Esophagus squamous epithelium (tissue), 5 donors: ENCODE measurements around the gene KSR1. TPM values are rescaled to one million over a fixed set of nuclear protein-coding genes. Genes with fewer than 3 reads are reported as not detected.
"Not testable (repeated sequence)": the region's sequence is repeated elsewhere in the genome, so short reads cannot be mapped to it uniquely, and the experiment has no call there.

Experiments
- DNase-seq: peaks from one replicate; lab custom pipeline; 2025; lab: John Stamatoyannopoulos, UW
- H3K27ac ChIP-seq, 4 donors: fragments of 200-600 bp; sonication (generic); one replicate each; pipeline ENCODE4 v1.5.1; 2016 to 2019; ENCODE audit warnings: mild to moderate bottlenecking in 1 of 4
- H3K27me3 ChIP-seq, 4 donors: fragments of 200-600 bp; sonication (generic); 1 replicate in 3 of 4; 2 replicates in 1 of 4; pipeline versions ENCODE4 v1.5.1 to v1.6.0; 2017 to 2021; ENCODE audit warnings: antibody characterized with exemption in 1 of 4
- H3K36me3 ChIP-seq, 3 donors: fragments of 200-600 bp; sonication (generic); one replicate each; pipeline ENCODE4 v1.5.1; 2016 to 2019
- H3K4me1 ChIP-seq, 3 donors: fragments of 200-600 bp; sonication (generic); one replicate each; pipeline ENCODE4 v1.5.1; 2017 to 2019
- H3K4me3 ChIP-seq, 4 donors: fragments of 200-600 bp; sonication (generic); 1 replicate in 3 of 4; 2 replicates in 1 of 4; pipeline ENCODE4 v1.5.1; 2016 to 2019; ENCODE audit warnings: mild to moderate bottlenecking in 2 of 4, moderate library complexity in 1 of 4
- H3K9me3 ChIP-seq, 3 donors: fragments of 200-600 bp; sonication (generic); one replicate each; pipeline ENCODE4 v1.5.1; 2016 to 2019
- POLR2A ChIP-seq, 4 donors: fragments of 450-650 bp; IDR thresholded peaks; one replicate each; pipeline ENCODE4 v1.6.1; 2017; ENCODE audit warnings: antibody characterized with exemption in 4 of 4, mild to moderate bottlenecking in 4 of 4, moderate library complexity in 3 of 4
- WGBS, 2 donors: methylation state at CpG; one replicate each; pipeline ENCODE4 v1.1.5; 2018; 5-methylcytosine and 5-hydroxymethylcytosine counted together
- intact Hi-C: fragments of 100-400 bp; cut with DNase I; formaldehyde crosslinking; loops from one replicate; pipeline ENCODE4 v1.15.0; 2022
- total RNA-seq, 4 donors: library from RNA; depleted of rRNA; stranded (reverse); fragments of >200 nt; gene quantifications; one replicate each; pipeline ENCODE4 v1.1.0, GENCODE V29; 2016
- TF ChIP-seq, protein P1 (sequence below), 6 experiments: fragments of 450-650 bp in 4 of 6; fragments of 200-600 bp in 2 of 6; sonication (generic) in 2 of 6; IDR thresholded peaks; one replicate each; pipeline ENCODE4 v1.5.1; 2016 to 2019; ENCODE audit warnings: antibody characterized with exemption in 6 of 6, mild to moderate bottlenecking in 4 of 6, moderate library complexity in 4 of 6
- donor health status: DM: yes; HTN: yes; CAD: no.

KSR1 gene
- total RNA-seq, 4 donors from 2014 or later, result 22.3 to 32.4 (median 31.0) TPM

DNA sequence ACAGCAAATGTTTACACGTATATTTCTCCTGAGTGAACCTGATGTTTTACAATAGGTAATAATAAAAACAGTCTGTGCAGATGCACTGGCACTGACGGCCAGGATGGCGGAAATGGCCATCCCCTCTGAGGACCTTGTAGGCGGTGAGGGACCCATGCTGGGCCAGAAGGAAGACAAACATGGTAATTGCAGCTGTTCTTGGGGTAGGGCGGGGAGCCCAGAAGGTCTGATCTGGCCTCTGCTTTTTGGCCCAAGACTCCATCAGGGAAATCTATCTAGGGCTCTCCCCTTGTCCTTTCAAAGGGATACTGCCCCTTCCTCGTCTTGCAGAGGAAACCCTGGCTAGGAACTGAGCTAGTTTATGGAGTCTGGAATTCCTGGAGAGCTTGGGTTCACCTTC lies 167.4 kb downstream of the KSR1 start:
- no peak for DNase-seq
- no peak for TF ChIP-seq POLR2A (IDR thresholded peaks at IDR 0.05)
- TF ChIP-seq, protein P1, sequence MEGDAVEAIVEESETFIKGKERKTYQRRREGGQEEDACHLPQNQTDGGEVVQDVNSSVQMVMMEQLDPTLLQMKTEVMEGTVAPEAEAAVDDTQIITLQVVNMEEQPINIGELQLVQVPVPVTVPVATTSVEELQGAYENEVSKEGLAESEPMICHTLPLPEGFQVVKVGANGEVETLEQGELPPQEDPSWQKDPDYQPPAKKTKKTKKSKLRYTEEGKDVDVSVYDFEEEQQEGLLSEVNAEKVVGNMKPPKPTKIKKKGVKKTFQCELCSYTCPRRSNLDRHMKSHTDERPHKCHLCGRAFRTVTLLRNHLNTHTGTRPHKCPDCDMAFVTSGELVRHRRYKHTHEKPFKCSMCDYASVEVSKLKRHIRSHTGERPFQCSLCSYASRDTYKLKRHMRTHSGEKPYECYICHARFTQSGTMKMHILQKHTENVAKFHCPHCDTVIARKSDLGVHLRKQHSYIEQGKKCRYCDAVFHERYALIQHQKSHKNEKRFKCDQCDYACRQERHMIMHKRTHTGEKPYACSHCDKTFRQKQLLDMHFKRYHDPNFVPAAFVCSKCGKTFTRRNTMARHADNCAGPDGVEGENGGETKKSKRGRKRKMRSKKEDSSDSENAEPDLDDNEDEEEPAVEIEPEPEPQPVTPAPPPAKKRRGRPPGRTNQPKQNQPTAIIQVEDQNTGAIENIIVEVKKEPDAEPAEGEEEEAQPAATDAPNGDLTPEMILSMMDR (IDR thresholded peaks at IDR 0.05), result no peak
- no peaks in the 10 kb centered on the region for H3K9me3 ChIP-seq
- peaks cover 0 to 13% (median 4%) of the 10 kb centered on the region in 3 donors for H3K4me1 ChIP-seq
- intact Hi-C loops, result no loop called here
- no peak overlapping the region for H3K27ac ChIP-seq
- 90 to 94% methylated on average over 6 of the region's 6 CpGs for WGBS, 2 donors
- peaks cover 3 to 92% (median 23%) of the 10 kb centered on the region in 3 donors for H3K36me3 ChIP-seq
- H3K27me3 ChIP-seq, result no peaks in the 10 kb centered on the region
- H3K4me3 ChIP-seq, result no peak overlapping the region

DNA sequence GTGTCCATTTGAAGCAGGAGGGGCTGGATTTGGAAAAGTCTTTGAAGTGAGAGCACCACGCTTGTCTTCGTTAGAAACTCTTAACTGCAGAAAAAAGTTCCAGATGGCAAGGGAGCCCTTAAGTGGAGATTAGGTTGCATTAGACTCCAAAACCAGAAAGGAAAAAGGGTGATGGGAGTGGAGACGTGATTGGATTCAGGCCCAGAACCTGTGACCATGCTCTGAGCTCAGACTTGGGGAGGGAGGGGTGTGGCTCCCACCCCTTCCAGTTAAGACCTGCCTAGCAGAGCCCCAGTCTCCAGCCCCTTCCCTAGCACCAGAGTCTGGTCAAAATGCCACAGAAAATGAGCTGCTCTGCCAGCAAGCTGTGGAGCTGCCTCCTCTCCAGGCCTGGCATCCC lies 168.3 kb downstream of the KSR1 start:
- H3K36me3 ChIP-seq, result peaks cover 3 to 83% (median 23%) of the 10 kb centered on the region in 3 donors
- H3K4me3 ChIP-seq, result no peak overlapping the region
- no peaks in the 10 kb centered on the region for H3K27me3 ChIP-seq
- H3K4me1 ChIP-seq, result peaks cover 0 to 13% (median 4%) of the 10 kb centered on the region in 3 donors
- no peak for DNase-seq
- H3K27ac ChIP-seq, result no peak overlapping the region
- 67 to 84% methylated on average over 1 to 3 of the region's 3 CpGs for WGBS, 2 donors
- TF ChIP-seq POLR2A (IDR thresholded peaks at IDR 0.05), result no peak
- TF ChIP-seq, protein P1 (IDR thresholded peaks at IDR 0.05), result no peak
- no peaks in the 10 kb centered on the region for H3K9me3 ChIP-seq
- intact Hi-C loops, result no loop called here

DNA sequence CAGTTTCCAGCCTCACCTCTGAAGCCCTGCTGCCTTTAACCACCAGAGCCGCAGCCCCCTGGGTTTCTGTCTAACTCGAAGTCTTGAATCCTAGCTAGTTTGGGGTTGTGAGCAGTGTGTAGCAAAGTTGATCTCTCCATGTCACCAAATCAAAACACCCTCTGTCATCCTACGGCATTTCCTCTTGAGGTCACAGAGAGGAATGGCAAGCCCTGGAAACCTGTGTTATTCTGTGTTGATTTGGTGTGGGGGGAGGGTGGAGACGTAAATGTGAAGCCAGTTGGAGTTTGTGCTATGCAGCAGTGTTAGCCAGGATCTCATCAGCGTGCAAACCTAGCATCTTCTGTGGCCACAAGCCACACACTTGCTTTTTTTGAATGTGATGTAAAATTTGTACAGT lies 169.6 kb downstream of the KSR1 start:
- no peak for DNase-seq
- no peaks in the 10 kb centered on the region for H3K9me3 ChIP-seq
- intact Hi-C loops, result no loop called here
- TF ChIP-seq POLR2A (IDR thresholded peaks at IDR 0.05), result no peak
- TF ChIP-seq, protein P1 (IDR thresholded peaks at IDR 0.05), result no peak
- H3K4me3 ChIP-seq, result no peak overlapping the region
- no peaks in the 10 kb centered on the region for H3K27me3 ChIP-seq
- WGBS, 2 donors, result 82 to 91% methylated on average over 4 to 5 of the region's 5 CpGs
- H3K36me3 ChIP-seq, result peaks cover 3 to 70% (median 13%) of the 10 kb centered on the region in 3 donors
- no peak overlapping the region for H3K27ac ChIP-seq
- peaks cover 0 to 19% (median 7%) of the 10 kb centered on the region in 3 donors for H3K4me1 ChIP-seq

DNA sequence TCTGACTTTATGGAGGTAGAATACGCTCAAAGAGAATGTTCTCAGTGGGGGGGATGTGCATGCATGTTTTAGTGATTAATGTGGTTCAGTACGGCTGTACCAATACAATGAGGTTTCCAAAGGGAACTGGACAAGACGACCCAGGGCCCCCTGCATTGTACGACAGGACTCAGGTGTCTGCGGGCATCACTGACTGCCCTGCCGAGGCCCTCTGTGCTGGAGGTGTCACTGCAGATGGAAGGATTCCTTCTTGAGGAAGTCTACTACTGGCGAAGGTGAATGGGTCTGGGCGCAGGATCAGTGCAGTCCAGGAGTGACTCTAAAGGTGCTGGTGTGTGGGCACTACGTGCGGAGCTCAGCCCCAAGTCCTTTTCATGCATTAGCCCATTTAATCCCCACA lies 171.3 kb downstream of the KSR1 start:
- Histone ChIP-seq H3K4me3 (no peak overlapping the region), H3K4me1 (peaks cover 13 to 24% (median 18%) of the 10 kb centered on the region in 3 donors), H3K27me3 (no peaks in the 10 kb centered on the region), H3K27ac (no peak overlapping the region), H3K36me3 (peaks cover 0 to 53% (median 0%) of the 10 kb centered on the region in 3 donors), H3K9me3 (no peaks in the 10 kb centered on the region)
- 88 to 94% methylated on average over 10 of the region's 10 CpGs for WGBS, 2 donors
- intact Hi-C loops, result no loop called here
- DNase-seq, result no peak
- TF ChIP-seq, protein P1 (IDR thresholded peaks at IDR 0.05), result no peak
- no peak for TF ChIP-seq POLR2A (IDR thresholded peaks at IDR 0.05)

DNA sequence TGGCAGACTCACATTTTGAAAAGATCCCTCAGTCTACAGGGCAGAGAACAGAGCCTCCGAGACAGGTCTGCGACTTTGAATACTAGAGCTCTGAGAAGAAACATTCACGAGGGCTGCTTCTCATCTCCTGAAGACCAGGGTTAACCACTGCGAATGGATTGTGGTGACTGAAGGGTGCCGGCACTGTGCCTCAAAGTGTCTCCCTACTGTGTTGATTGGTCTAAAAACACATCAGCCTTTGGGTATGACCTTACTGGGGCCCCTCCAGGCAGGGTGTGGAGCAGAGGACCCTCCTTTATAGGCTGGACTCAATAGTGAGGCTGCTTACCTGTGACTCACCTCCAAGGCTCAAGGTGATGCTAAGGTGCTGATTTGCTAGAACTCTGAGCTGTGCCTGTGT lies 172.1 kb downstream of the KSR1 start:
- no peak overlapping the region for H3K4me3 ChIP-seq
- no peak for DNase-seq
- intact Hi-C loops, result no loop called here
- TF ChIP-seq, protein P1 (IDR thresholded peaks at IDR 0.05), result no peak
- TF ChIP-seq POLR2A (IDR thresholded peaks at IDR 0.05), result no peak
- no peaks in the 10 kb centered on the region for H3K9me3 ChIP-seq
- H3K4me1 ChIP-seq, result peaks cover 22 to 32% (median 26%) of the 10 kb centered on the region in 3 donors
- H3K36me3 ChIP-seq, result peaks cover 0 to 45% (median 0%) of the 10 kb centered on the region in 3 donors
- 90 to 91% methylated on average over 4 to 5 of the region's 5 CpGs for WGBS, 2 donors
- no peak overlapping the region for H3K27ac ChIP-seq
- no peaks in the 10 kb centered on the region for H3K27me3 ChIP-seq

DNA sequence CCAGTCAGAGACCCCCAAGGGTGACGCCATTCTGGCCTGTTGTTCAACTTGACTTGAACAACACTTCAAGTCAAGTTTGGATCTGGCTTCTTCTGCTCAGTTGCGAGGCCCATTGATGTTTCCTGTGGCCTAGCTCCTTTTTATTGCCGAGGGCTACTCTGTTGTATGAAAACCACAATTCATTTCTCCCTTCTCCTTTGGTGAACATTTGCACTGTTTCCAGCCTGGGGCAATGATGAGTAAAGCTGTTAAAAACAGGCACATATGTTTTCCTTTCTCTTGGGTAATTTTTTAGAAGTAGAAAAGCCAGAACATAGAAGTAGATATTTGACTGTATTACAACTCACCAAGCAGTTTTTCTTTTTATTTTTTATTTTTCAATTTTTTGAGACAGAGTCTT lies 173.0 kb downstream of the KSR1 start:
- DNase-seq, H3K9me3 ChIP-seq, H3K4me3 ChIP-seq, H3K27ac ChIP-seq, intact Hi-C loops, H3K27me3 ChIP-seq: not testable (repeated sequence)
- H3K4me1 ChIP-seq, result peaks cover 31 to 40% (median 33%) of the 10 kb centered on the region in 3 donors
- peaks cover 0 to 36% (median 0%) of the 10 kb centered on the region in 3 donors for H3K36me3 ChIP-seq
- WGBS, 2 donors, result 42 to 47% methylated on average over 3 of the region's 3 CpGs
